Breast epithelium (tissue), 3 donors: ENCODE results near the gene FADS2.

Experiments
- POLR2AphosphoS5 ChIP-seq, 3 donors: sonication (generic); formaldehyde crosslinking; IDR thresholded peaks; one replicate each; pipeline ENCODE4 v1.6.1; 2017; ENCODE audit warnings: antibody characterized with exemption in 3 of 3
- TF ChIP-seq, protein P1 (sequence below), 3 donors: fragments of 450-650 bp; IDR thresholded peaks; one replicate each; pipeline ENCODE4 v1.5.1; 2016 to 2017; ENCODE audit warnings: antibody characterized with exemption in 3 of 3, mild to moderate bottlenecking in 3 of 3, moderate library complexity in 3 of 3

DNA sequence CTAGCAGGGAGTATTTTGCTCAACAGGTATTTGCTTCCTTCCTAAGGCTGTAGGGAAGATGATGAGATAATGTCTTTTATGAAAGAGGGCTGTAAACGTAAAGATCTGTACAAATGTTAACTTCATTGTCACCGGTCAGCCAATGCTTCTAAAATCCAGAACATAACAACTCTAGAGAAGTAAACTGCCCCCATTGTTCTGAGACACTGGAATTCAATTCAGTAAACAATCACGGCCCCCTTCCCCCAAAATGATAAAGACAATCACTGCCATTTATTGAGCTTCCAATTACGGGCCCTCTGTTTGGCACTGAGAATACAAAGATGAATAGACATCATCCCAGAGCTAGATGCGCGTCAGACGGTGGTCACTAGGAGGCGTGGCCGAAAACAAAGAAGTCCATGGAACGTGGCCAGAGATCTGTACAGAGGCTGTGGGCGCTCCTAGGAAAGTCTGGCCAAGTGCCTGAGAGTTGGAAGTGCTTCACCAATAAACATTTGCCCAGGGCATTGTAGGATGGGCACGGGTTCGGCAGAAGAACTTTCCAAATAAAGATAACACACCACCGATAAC lies 36.3 kb upstream of the FADS2 start:
- TF ChIP-seq POLR2AphosphoS5 (IDR thresholded peaks at IDR 0.05): no peak
- TF ChIP-seq, protein P1, sequence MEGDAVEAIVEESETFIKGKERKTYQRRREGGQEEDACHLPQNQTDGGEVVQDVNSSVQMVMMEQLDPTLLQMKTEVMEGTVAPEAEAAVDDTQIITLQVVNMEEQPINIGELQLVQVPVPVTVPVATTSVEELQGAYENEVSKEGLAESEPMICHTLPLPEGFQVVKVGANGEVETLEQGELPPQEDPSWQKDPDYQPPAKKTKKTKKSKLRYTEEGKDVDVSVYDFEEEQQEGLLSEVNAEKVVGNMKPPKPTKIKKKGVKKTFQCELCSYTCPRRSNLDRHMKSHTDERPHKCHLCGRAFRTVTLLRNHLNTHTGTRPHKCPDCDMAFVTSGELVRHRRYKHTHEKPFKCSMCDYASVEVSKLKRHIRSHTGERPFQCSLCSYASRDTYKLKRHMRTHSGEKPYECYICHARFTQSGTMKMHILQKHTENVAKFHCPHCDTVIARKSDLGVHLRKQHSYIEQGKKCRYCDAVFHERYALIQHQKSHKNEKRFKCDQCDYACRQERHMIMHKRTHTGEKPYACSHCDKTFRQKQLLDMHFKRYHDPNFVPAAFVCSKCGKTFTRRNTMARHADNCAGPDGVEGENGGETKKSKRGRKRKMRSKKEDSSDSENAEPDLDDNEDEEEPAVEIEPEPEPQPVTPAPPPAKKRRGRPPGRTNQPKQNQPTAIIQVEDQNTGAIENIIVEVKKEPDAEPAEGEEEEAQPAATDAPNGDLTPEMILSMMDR (IDR thresholded peaks at IDR 0.05): no peak
